Transverse colon (tissue), 4 donors: ENCODE data around the gene SUPT5H. TPM values are rescaled to one million over a fixed set of nuclear protein-coding genes. Genes with fewer than 3 reads are reported as not detected.
A peak's percentile ranks its signal among the peaks of the same experiment; 100 is the strongest.

Source experiments
- DNase-seq: peaks from one replicate; pipeline ENCODE4 v3.0.0-alpha.2; 2019
- H3K27ac ChIP-seq, 4 donors: fragments of 200-600 bp; sonication (generic); 2 replicates each; pipeline ENCODE4 v1.5.1; 2016 to 2018; ENCODE audit warnings: inconsistent platforms in 4 of 4
- H3K27me3 ChIP-seq: fragments of 200-600 bp; sonication (generic); 2 replicates; pipeline ENCODE4 v1.5.1; 2017; ENCODE audit warnings: inconsistent platforms
- H3K36me3 ChIP-seq, 4 donors: fragments of 200-600 bp; sonication (generic); 2 replicates each; pipeline ENCODE4 v1.5.1; 2017 to 2019; ENCODE audit warnings: inconsistent platforms in 4 of 4
- H3K4me1 ChIP-seq, 4 donors: fragments of 200-600 bp; sonication (generic); 2 replicates each; pipeline ENCODE4 v1.5.1; 2017 to 2020; ENCODE audit warnings: inconsistent platforms in 4 of 4
- H3K4me3 ChIP-seq, 4 donors: fragments of 200-600 bp; sonication (generic); 1 replicate in 1 of 4; 2 replicates in 3 of 4; pipeline versions ENCODE4 v1.5.1 to v1.6.1; 2017 to 2019; ENCODE audit warnings: inconsistent platforms in 4 of 4
- H3K9me3 ChIP-seq, 2 donors: fragments of 200-600 bp; sonication (generic); 2 replicates each; pipeline ENCODE4 v1.5.1; 2017 to 2019; ENCODE audit warnings: inconsistent platforms in 2 of 2
- EP300 ChIP-seq: sonication (generic); formaldehyde crosslinking; IDR thresholded peaks from one replicate; pipeline ENCODE4 v1.6.1; 2017; ENCODE audit warnings: antibody characterized with exemption, low read depth
- POLR2A ChIP-seq: fragments of 450-650 bp; IDR thresholded peaks from one replicate; pipeline ENCODE4 v1.6.1; 2016; ENCODE audit warnings: antibody characterized with exemption, mild to moderate bottlenecking, moderate library complexity
- POLR2AphosphoS5 ChIP-seq, 3 donors: sonication (generic); formaldehyde crosslinking; IDR thresholded peaks; one replicate each; pipeline ENCODE4 v1.6.1; 2016; ENCODE audit warnings: antibody characterized with exemption in 3 of 3
- WGBS, 2 donors: methylation state at CpG; one replicate each; pipeline ENCODE4 v1.1.5; 2018; ENCODE audit warnings: low coverage in 1 of 2; 5-methylcytosine and 5-hydroxymethylcytosine counted together
- in situ Hi-C, 4 donors: fragments of 200-750 bp; cut with MboI; loops; one replicate each; pipeline versions ENCODE4 v1.15.0 to v1.15.1; 2017; ENCODE audit warnings: low sequenced_read_pairs in 3 of 4, low pct_ligation_motif_present in 1 of 4, low pct_unique_long_range_greater_than_20kb in 1 of 4
- intact Hi-C: fragments of 100-400 bp; cut with DNase I; formaldehyde crosslinking; loops from one replicate; pipeline ENCODE4 v1.15.1; 2023; ENCODE audit warnings: low total_unique reads
- total RNA-seq, 4 donors: library from RNA; depleted of rRNA; stranded (reverse); fragments of >200 nt; gene quantifications; one replicate each; pipeline ENCODE4 v1.1.0, GENCODE V29; 2016
- TF ChIP-seq, protein P1 (sequence below), 5 experiments: fragments of 200-600 bp in 3 of 5; fragments of 450-650 bp in 2 of 5; sonication (generic) in 3 of 5; IDR thresholded peaks; 1 replicate in 2 of 5; 2 replicates in 3 of 5; pipeline ENCODE4 v1.5.1; 2016 to 2017; ENCODE audit warnings: antibody characterized with exemption in 5 of 5, inconsistent platforms in 3 of 5, mild to moderate bottlenecking in 2 of 5, moderate library complexity in 1 of 5

The SUPT5H gene
- total RNA-seq, 4 donors from 2014 or later = 97.1 to 161 (median 125) TPM

DNA sequence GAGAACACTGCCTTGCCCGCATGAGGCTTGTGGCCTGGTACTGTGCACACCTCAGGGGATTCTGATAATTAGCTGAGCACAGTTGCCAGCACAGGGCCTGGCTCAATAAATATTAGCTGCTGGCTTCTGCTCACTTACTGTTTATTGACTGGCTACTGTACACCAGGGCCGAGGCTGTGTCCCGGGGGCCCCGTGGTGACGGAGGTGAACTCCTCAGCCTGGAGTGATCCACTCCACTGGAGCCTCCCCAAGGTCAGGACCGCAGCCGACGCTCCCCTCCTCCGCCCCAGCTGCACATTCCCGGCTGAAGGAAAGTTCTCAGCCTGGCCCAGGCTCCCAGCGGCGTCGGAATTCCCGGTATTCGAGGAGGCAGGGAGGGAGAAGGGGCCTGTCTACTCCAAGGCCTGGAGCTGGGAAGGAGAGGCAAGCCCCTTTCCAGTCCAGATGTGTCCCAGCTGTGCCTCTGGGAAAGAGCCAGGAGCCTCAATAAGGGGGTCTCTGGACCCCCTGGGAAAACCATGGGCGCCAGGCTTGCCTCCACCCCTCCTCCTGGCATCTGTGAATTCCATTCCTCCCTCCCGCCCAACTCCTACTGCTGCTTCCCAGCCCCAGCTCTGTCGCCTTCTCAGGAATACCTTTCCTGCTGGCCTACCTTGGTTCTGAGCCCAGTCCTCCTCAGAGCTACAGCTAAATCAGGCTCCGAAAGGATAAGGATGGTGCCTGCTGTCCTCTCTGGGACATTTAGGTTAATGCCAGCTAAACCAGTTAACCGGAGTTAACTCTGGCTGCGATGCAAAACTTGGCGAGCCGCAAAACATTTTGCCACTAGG is 16.9 kb upstream of the SUPT5H start:
- intact Hi-C loops = no loop called here
- Histone ChIP-seq H3K4me1 (peaks cover under 1 to 22% (median 15%) of the 10 kb centered on the region in 4 donors), H3K27ac (peak overlapping the region; percentile 82 to 91 (median 86)), H3K36me3 (peaks cover 0 to 18% (median 7%) of the 10 kb centered on the region in 4 donors), H3K27me3 (no peaks in the 10 kb centered on the region), H3K9me3 (no peaks in the 10 kb centered on the region), H3K4me3 (no peak overlapping the region)
- 32 to 43% methylated on average over 7 to 23 of the region's 23 CpGs for WGBS, 2 donors
- in situ Hi-C loops = loop anchor here in 1 of 4 donors (25.0 kb wide), 1 partner anchor 109 kb away; the partner anchor contains the start of genes EID2 and EID2B
- DNase-seq = peak; percentile 51
- TF ChIP-seq POLR2AphosphoS5 (IDR thresholded peaks at IDR 0.05) (peak in 2 of 3 donors; percentile 63 to 67), EP300 (no peak), POLR2A (no peak)

DNA sequence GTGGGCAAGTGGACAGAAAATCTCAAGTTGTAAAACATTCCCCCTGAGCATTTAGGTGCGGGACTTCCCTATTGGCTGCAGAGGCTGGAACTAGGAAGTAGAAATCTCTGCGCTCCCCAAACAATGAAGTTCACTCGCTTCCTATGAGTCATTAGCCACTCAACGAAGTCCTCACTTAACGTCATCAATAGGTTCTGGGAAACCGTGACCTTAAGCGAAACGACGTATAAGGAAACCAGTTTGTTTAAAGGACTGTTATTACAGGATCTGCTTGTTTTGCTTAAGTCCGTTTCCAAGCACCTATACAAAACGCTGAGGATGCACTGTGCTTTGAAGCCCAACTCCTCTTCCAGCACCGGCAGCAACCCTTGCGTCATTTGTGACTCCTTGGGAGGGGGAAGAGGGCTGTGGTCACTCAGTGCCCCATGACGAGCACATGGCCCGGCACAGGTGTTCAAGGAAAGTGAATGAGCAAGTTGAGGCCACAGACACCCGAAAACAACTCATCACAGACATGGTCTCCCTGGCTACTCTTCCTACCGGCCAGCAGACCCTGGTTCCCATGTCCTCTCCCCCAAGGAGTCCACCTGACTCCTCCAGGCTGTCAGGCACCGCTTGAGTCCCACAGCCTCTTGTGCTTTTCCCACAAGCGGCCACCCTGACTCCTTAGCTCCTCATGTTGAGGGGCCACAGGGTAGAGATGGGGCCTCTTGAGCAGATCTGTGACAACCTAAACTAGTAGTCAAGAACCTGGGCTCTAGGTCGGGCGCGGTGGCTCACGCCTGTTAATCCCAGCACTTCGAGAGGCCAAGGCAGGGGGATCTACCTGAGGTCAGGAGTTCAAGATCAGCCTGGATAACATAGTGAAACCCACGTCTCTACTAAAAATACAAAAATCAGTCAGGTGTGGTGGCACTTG is 14.4 kb upstream of the SUPT5H start:
- Histone ChIP-seq H3K9me3 (no peaks in the 10 kb centered on the region), H3K36me3 (peaks cover 0 to 26% (median 10%) of the 10 kb centered on the region in 4 donors), H3K27me3 (no peaks in the 10 kb centered on the region), H3K27ac (peak overlapping the region; percentile 49 to 88 (median 78)), H3K4me3 (no peak overlapping the region), H3K4me1 (peaks cover 14 to 40% (median 32%) of the 10 kb centered on the region in 4 donors)
- in situ Hi-C loops = loop anchor here in 1 of 4 donors (25.0 kb wide), 1 partner anchor 106 kb away; the partner anchor contains the start of genes EID2 and EID2B
- TF ChIP-seq POLR2A = peak; percentile 20
- TF ChIP-seq EP300 = peak; percentile 59
- TF ChIP-seq, protein P1, sequence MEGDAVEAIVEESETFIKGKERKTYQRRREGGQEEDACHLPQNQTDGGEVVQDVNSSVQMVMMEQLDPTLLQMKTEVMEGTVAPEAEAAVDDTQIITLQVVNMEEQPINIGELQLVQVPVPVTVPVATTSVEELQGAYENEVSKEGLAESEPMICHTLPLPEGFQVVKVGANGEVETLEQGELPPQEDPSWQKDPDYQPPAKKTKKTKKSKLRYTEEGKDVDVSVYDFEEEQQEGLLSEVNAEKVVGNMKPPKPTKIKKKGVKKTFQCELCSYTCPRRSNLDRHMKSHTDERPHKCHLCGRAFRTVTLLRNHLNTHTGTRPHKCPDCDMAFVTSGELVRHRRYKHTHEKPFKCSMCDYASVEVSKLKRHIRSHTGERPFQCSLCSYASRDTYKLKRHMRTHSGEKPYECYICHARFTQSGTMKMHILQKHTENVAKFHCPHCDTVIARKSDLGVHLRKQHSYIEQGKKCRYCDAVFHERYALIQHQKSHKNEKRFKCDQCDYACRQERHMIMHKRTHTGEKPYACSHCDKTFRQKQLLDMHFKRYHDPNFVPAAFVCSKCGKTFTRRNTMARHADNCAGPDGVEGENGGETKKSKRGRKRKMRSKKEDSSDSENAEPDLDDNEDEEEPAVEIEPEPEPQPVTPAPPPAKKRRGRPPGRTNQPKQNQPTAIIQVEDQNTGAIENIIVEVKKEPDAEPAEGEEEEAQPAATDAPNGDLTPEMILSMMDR (IDR thresholded peaks at IDR 0.05) = no peak
- TF ChIP-seq POLR2AphosphoS5 (IDR thresholded peaks at IDR 0.05) = peak; percentile 27 to 38 (median 34)
- peak; percentile 59 for DNase-seq
- intact Hi-C loops = no loop called here
- WGBS, 2 donors = 31 to 44% methylated on average over 5 to 25 of the region's 25 CpGs

DNA sequence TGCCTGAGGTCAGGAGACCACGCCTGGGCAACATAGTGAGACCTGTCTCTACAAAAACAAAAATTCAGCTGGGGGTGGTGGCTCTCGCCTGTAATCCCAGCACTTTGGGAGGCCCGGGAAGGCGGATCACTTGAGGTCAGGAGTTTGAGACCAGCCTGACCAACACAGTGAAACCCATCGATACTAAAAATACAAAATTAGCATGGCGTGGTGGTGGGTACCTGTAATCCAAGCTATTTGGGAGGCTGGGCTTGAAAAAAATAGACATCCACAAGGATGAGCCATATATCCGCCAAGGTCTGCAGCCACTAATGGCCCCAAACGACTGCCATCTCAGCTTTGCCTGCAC is 12.7 kb upstream of the SUPT5H start:
- Histone ChIP-seq H3K27me3 (no peaks in the 10 kb centered on the region), H3K36me3 (peaks cover 0 to 26% (median 10%) of the 10 kb centered on the region in 4 donors), H3K4me1 (peaks cover 20 to 50% (median 41%) of the 10 kb centered on the region in 4 donors), H3K27ac (no peak overlapping the region), H3K4me3 (no peak overlapping the region), H3K9me3 (no peaks in the 10 kb centered on the region)
- TF ChIP-seq EP300 (no peak), POLR2AphosphoS5 (IDR thresholded peaks at IDR 0.05) (no peak), POLR2A (no peak)
- TF ChIP-seq, protein P1 (IDR thresholded peaks at IDR 0.05) = no peak
- in situ Hi-C loops (loop anchor here in 1 of 4 donors (25.0 kb wide), 1 partner anchor 105 kb away; the partner anchor contains the start of genes EID2 and EID2B), intact Hi-C loops (no loop called here)
- WGBS, 2 donors = 92% methylated on average over 8 of the region's 8 CpGs; no CpG with 5 or more reads in 1 of the 2 donors
- DNase-seq = no peak

DNA sequence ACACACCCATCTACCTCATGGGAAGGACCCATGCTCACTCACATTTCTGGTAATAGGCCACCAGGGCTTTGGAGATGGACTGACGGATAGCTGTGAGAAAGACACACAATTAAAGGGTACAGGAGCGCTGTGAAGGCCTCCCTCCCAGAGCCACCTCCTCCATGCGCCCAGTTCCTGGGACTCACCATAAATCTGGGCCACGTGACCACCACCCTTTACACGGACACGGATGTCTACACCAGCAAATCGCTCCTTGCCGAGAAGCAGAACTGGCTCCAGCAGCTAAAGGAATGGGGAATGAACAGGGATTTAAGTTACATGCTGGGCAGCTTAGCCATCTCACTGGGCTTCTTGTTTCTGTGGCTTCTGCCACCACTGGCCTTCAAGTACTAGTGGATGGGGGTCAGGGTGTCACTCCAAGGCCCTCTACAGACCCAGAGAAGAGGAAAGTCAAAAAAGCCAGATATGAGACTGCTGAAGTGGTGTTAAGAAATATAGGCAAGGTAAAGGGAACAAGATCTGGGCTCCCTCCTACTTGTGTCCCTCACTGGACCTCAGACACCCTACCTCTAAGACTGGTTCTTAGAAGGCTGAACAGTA is 11.8 kb upstream of the SUPT5H start:
- peaks cover 20 to 43% (median 38%) of the 10 kb centered on the region in 4 donors for H3K4me1 ChIP-seq
- DNase-seq = no peak
- intact Hi-C loops (no loop called here), in situ Hi-C loops (loop anchor here in 1 of 4 donors (25.0 kb wide), 1 partner anchor 104 kb away; the partner anchor contains the start of genes EID2 and EID2B)
- H3K27ac ChIP-seq = peak overlapping the region in 1 of 4 donors; percentile 97
- 96% methylated on average over 8 of the region's 8 CpGs; no CpG with 5 or more reads in 1 of the 2 donors for WGBS, 2 donors
- H3K4me3 ChIP-seq = no peak overlapping the region
- TF ChIP-seq EP300 (no peak), POLR2AphosphoS5 (IDR thresholded peaks at IDR 0.05) (no peak), POLR2A (no peak)
- TF ChIP-seq, protein P1 (IDR thresholded peaks at IDR 0.05) = no peak
- H3K9me3 ChIP-seq = no peaks in the 10 kb centered on the region
- H3K36me3 ChIP-seq = peaks cover 0 to 26% (median 10%) of the 10 kb centered on the region in 4 donors
- H3K27me3 ChIP-seq = no peaks in the 10 kb centered on the region
